ENCODE data around the gene ABCC10.

GRCh38 chr6:43428874-43429273 lies 1.5 kb downstream of the ABCC10 start:
- TF ChIP-seq CTCF (IDR thresholded peaks at IDR 0.05): no peak
- no peak for TF ChIP-seq POLR2A (IDR thresholded peaks at IDR 0.05)
